Bronchial epithelial cell (primary cell): ENCODE measurements around the gene SCAMP5. TPM values are rescaled to one million over a fixed set of nuclear protein-coding genes. Genes with fewer than 3 reads are reported as not detected.
A peak's percentile ranks its signal among the peaks of the same experiment; 100 is the strongest.

Experiments
- DNase-seq: peaks from one replicate; pipeline ENCODE4 v3.0.0-alpha.2; 2010; ENCODE audit warnings: low read depth
- FAIRE-seq: peaks from 2 replicates; lab custom pipeline; 2011; peaks lifted over from hg19 to GRCh38; lab: Jason Lieb, UNC
- H3K27me3 ChIP-seq: 2 replicates; pipeline ENCODE4 v1.5.1; 2011; ENCODE audit warnings: low read length; ENCODE audit not compliant: control insufficient read depth, insufficient read depth
- H3K36me3 ChIP-seq: 2 replicates; pipeline ENCODE4 v1.5.1; 2011; ENCODE audit warnings: low read length; ENCODE audit not compliant: control insufficient read depth, insufficient read depth
- H3K4me3 ChIP-seq: 2 replicates; pipeline ENCODE4 v1.5.1; 2011; ENCODE audit warnings: mild to moderate bottlenecking, low read depth, low read length, control low read depth
- CTCF ChIP-seq: IDR thresholded peaks from 2 replicates; pipeline ENCODE4 v1.5.1; 2011; ENCODE audit warnings: mild to moderate bottlenecking, moderate library complexity, low read length, control low read depth, inconsistent platforms; ENCODE audit not compliant: insufficient read depth, severe bottlenecking
- total RNA-seq: library from RNA; depleted of rRNA; stranded (reverse); fragments of >200 nt; gene quantifications from 2 replicates; pipeline ENCODE4 v1.2.1, GENCODE V29; 2014

Gene SCAMP5
- total RNA-seq, 1 donor from 2014 or later: 1.3 TPM

GRCh38 chr15:74955796-74956647 is 39.3 kb upstream of the SCAMP5 start:
- peak overlapping the region; percentile 46 for H3K4me3 ChIP-seq
- peak; percentile 74 for TF ChIP-seq CTCF
- no peak for FAIRE-seq
- peaks cover 16% of the 10 kb centered on the region for H3K27me3 ChIP-seq
- DNase-seq: no peak
- no peaks in the 10 kb centered on the region for H3K36me3 ChIP-seq

GRCh38 chr15:74956648-74957475 is 38.5 kb upstream of the SCAMP5 start, which contains the start of gene RPP25:
TSS of gene RPP25 (minus strand) at chr15:74956772. CDS start at chr15:74956583, 189 bp downstream.
- peak within 1 kb of the TSS; percentile 46 for H3K4me3 ChIP-seq
- DNase-seq (peak; percentile 36), FAIRE-seq (no peak)
- H3K36me3 ChIP-seq: no peaks in the 10 kb centered on the region
- peaks cover 16% of the 10 kb centered on the region for H3K27me3 ChIP-seq
- TF ChIP-seq CTCF: no peak

- Histone ChIP-seq H3K4me3 (peak overlapping the region; percentile 46), H3K36me3 (no peaks in the 10 kb centered on the region), H3K27me3 (peaks cover 16% of the 10 kb centered on the region)
- no peak for TF ChIP-seq CTCF
- no peak for FAIRE-seq
- no peak for DNase-seq
Observed at GRCh38 chr15:74957476-74958035, 37.8 kb upstream of the SCAMP5 start.

GRCh38 chr15:74958320-74958907 is 36.9 kb upstream of the SCAMP5 start:
- FAIRE-seq (no peak), DNase-seq (no peak)

More at GRCh38 chr15:74958320-74958907, 36.9 kb upstream of the SCAMP5 start:
- no peaks in the 10 kb centered on the region for H3K36me3 ChIP-seq
- peak; percentile 20 for TF ChIP-seq CTCF
- H3K4me3 ChIP-seq: peak overlapping the region; percentile 10
- H3K27me3 ChIP-seq: peaks cover 16% of the 10 kb centered on the region
